RWPE2 (cell line): Measurements from ENCODE around the gene ARL4C.

Source experiments
- ATAC-seq: fragments of 200-7000 bp; cut with Tn5 transposase; 3 replicates; pipeline ENCODE4 v1.9.1; 2021; ENCODE audit warnings: low read depth
- DNase-seq: peaks from one replicate; pipeline ENCODE4 v3.0.0-alpha.2; 2020; ENCODE audit warnings: low spot score
- H3K27ac ChIP-seq: fragments of 450-650 bp; 2 replicates; pipeline ENCODE4 v1.5.1; 2017; ENCODE audit warnings: mild to moderate bottlenecking; ENCODE audit not compliant: poor library complexity, severe bottlenecking
- H3K27me3 ChIP-seq: fragments of 250-450 bp; sonication (Bioruptor Pico); 2 replicates; pipeline ENCODE4 v1.5.1; 2021; ENCODE audit warnings: mild to moderate bottlenecking, moderate library complexity; ENCODE audit not compliant: insufficient read depth, poor library complexity, severe bottlenecking
- H3K36me3 ChIP-seq: fragments of 250-450 bp; sonication (Bioruptor Pico); 2 replicates; pipeline ENCODE4 v1.5.1; 2020; ENCODE audit warnings: low read depth, mild to moderate bottlenecking, moderate library complexity
- H3K4me1 ChIP-seq: fragments of 250-450 bp; sonication (Bioruptor Pico); 2 replicates; pipeline ENCODE4 v1.5.1; 2021; ENCODE audit warnings: mild to moderate bottlenecking, moderate library complexity; ENCODE audit not compliant: insufficient read depth, poor library complexity, severe bottlenecking
- H3K4me3 ChIP-seq: fragments of 250-450 bp; sonication (Bioruptor Pico); 2 replicates; pipeline ENCODE4 v1.5.1; 2021; ENCODE audit warnings: mild to moderate bottlenecking, moderate library complexity; ENCODE audit not compliant: severe bottlenecking
- H3K9me3 ChIP-seq: fragments of 250-450 bp; sonication (Bioruptor Pico); 2 replicates; pipeline ENCODE4 v1.5.1; 2021; ENCODE audit warnings: mild to moderate bottlenecking, moderate library complexity; ENCODE audit not compliant: severe bottlenecking
- CTCF ChIP-seq: fragments of 450-650 bp; IDR thresholded peaks from one replicate; pipeline ENCODE4 v1.5.1; 2017; ENCODE audit warnings: mild to moderate bottlenecking, moderate library complexity; ENCODE audit not compliant: poor library complexity, severe bottlenecking

Gene ARL4C

DNA sequence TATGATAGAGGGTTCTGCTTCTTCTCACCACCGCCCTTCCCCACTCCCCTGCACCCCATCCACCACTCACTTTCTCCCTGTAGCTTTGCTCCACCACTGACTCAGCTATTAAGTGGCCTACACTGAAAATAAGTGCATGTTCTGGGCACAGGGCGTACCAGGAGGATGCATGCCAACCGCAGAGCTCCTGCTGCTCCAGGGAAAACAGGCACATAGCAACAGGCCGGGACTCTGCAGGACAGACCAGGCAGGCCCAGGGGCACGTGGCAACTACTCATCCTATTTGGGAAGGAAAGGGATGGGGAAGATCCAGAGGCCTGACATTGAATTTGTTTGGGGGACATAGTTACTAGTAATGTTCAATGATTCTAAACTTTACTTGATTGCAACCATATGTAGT lies 28.4 kb downstream of the ARL4C start:
- Histone ChIP-seq H3K4me1 (peaks cover 9% of the 10 kb centered on the region), H3K36me3 (no peaks in the 10 kb centered on the region), H3K27ac (no peak overlapping the region), H3K4me3 (no peak overlapping the region), H3K27me3 (no peaks in the 10 kb centered on the region), H3K9me3 (no peaks in the 10 kb centered on the region)
- DNase-seq (no peak), ATAC-seq (no peak)
- no peak for TF ChIP-seq CTCF

DNA sequence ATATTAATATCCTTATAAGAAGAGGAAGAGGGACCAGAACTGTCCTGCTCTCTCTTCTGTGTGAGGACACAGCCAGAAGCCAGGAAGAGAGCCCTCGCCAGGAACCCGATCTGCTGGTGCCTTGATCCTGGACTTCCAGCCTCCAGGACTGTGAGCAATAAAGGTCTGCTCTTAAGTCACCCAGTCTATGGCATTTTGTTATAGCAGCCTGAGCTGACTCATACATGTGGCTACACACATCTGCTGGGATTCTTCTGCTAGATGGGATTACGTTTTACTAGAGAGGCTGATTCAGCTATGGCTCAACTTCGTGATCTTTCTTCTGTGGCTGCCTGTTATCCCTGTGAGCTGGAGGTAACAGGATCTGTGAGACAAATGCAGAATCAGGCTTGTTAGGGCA lies 29.6 kb downstream of the ARL4C start:
- ATAC-seq (no peak), DNase-seq (no peak)
- TF ChIP-seq CTCF: no peak
- H3K4me3 ChIP-seq: no peak overlapping the region
- no peak overlapping the region for H3K27ac ChIP-seq
- H3K27me3 ChIP-seq: no peaks in the 10 kb centered on the region
- H3K9me3 ChIP-seq: no peaks in the 10 kb centered on the region
- no peaks in the 10 kb centered on the region for H3K36me3 ChIP-seq
- peaks cover 10% of the 10 kb centered on the region for H3K4me1 ChIP-seq

DNA sequence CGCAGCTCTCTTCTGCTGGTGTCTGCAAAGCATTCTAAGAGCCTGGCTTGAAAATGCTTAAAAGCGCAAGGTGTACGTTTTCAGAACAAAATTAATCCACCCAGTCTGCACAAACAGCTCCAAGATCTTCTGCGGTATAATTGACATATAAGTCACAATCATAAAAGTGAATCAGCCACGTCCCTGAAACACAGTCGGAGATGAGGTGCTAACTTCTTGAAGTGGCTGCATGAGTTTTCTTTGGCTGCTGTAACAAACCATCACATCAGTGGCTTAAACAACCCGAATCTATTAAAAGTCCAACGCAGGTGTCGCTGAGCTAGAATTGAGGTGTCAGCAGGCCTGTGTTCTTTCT lies 32.6 kb downstream of the ARL4C start:
- peaks cover 10% of the 10 kb centered on the region for H3K4me1 ChIP-seq
- peak overlapping the region; percentile 15 for H3K27ac ChIP-seq
- no peak for TF ChIP-seq CTCF
- no peak for ATAC-seq
- no peak for DNase-seq
- H3K9me3 ChIP-seq: no peaks in the 10 kb centered on the region
- no peak overlapping the region for H3K4me3 ChIP-seq
- no peaks in the 10 kb centered on the region for H3K36me3 ChIP-seq
- H3K27me3 ChIP-seq: no peaks in the 10 kb centered on the region

GRCh38 chr2:234463626-234464290 lies 33.1 kb downstream of the ARL4C start:
- DNase-seq (peak; percentile 73), ATAC-seq (peak; percentile 90)
- H3K36me3 ChIP-seq: no peaks in the 10 kb centered on the region
- H3K27me3 ChIP-seq: no peaks in the 10 kb centered on the region
- TF ChIP-seq CTCF: no peak
- H3K9me3 ChIP-seq: no peaks in the 10 kb centered on the region
- peak overlapping the region; percentile 15 for H3K27ac ChIP-seq
- H3K4me1 ChIP-seq: peaks cover 10% of the 10 kb centered on the region
- no peak overlapping the region for H3K4me3 ChIP-seq

DNA sequence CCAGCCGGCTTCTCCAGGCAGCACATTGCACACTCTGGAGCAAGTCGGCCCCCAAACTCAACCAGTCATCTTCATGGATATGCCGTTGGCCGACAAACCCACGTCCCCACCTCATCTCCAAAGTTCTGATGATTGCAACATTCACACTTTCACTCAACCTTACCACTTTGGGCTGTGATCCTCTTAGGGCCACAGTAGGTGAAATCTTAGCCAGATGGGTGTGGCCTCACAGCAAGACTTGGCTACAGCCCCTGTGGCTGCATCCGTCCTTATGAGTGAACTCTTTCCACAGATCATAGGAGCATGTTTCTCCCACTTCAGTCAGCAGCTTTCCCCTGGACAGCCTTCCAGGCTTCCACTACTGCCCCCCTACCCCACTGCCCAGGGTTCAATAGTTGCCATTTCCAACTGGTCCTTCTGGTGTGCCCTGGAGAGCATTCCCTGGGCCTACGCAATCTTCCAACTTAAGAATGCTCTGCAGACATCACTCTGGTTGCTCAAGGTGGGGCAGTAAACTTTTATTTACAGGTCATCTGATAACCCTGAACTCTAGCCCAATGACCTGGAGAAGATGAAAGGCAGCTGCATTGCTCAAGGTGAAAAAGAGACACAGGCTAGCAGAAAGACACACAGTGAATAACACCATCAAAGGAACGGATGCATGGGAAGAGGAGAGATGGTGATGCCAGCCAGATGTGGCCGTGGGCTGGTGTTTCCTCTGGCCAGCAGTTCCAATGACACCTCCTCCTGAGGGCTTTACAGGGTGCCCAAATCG lies 34.5 kb downstream of the ARL4C start:
- H3K36me3 ChIP-seq: no peaks in the 10 kb centered on the region
- no peak overlapping the region for H3K4me3 ChIP-seq
- H3K27ac ChIP-seq: no peak overlapping the region
- peaks cover 12% of the 10 kb centered on the region for H3K4me1 ChIP-seq
- ATAC-seq (no peak), DNase-seq (no peak)
- no peaks in the 10 kb centered on the region for H3K9me3 ChIP-seq
- no peaks in the 10 kb centered on the region for H3K27me3 ChIP-seq
- TF ChIP-seq CTCF: no peak
